K562 (cell line): ENCODE data around the gene SOBP. TPM values are rescaled to one million over a fixed set of nuclear protein-coding genes. Genes with fewer than 3 reads are reported as not detected.

Source experiments
- ATAC-seq: fragments of 200-7000 bp; cut with Tn5 transposase; 3 replicates; pipeline ENCODE4 v1.9.1; 2020; ENCODE audit warnings: moderate library complexity
- BruUV-seq: library from RNA; stranded (reverse); fragments of 400-500 nt; replicated peaks from 2 replicates; lab custom pipeline; 2021; lab: Mats Ljungman, UMichigan
- CTCF ChIA-PET: fragments of 300-600 bp; formaldehyde crosslinking; extraction: SDS; loops from one replicate; lab custom pipeline; 2021; ENCODE audit warnings: low intra/inter-chr PET ratio; lab: Yijun Ruan, JAX
- POLR2A ChIA-PET: fragments of 300-600, 350-650 bp; sonication (Branson Sonifier 250); formaldehyde crosslinking; extraction: SDS; loops from one replicate; lab custom pipeline; 2021; ENCODE audit warnings: antibody characterized with exemption, inconsistent platforms; lab: Yijun Ruan, JAX
- DNase-seq, 4 experiments: peaks; one replicate each; pipeline versions ENCODE4 v3.0.0 to v3.0.0-alpha.2; 2011 to 2018; ENCODE audit warnings: low spot score in 3 of 4, mixed read lengths in 3 of 4; ENCODE audit errors: extremely low read depth in 1 of 4
- FAIRE-seq: peaks from 2 replicates; lab custom pipeline; 2011; peaks lifted over from hg19 to GRCh38; lab: Jason Lieb, UNC
- H2AFZ ChIP-seq: 2 replicates; pipeline ENCODE4 v1.6.0; 2011; ENCODE audit warnings: low read depth, low read length, control low read depth, inconsistent platforms
- H3K27ac ChIP-seq: fragments of 200-600 bp; 3 replicates; pipeline ENCODE4 v1.8.0; 2011; ENCODE audit warnings: low read depth, mild to moderate bottlenecking, control low read depth, inconsistent platforms, low read length, moderate library complexity, mixed read lengths; ENCODE audit errors: extremely low read depth
- H3K27me3 ChIP-seq, 2 experiments: fragments of 300-600 bp in 1 of 2; 2 replicates in 1 of 2; 3 replicates in 1 of 2; pipeline versions ENCODE4 v1.6.0 to v1.8.0; 2011; ENCODE audit warnings: inconsistent platforms in 2 of 2, low read length in 2 of 2, mild to moderate bottlenecking in 1 of 2, mixed read lengths in 1 of 2, moderate library complexity in 1 of 2; ENCODE audit not compliant: control insufficient read depth in 2 of 2, insufficient read depth in 2 of 2
- H3K36me3 ChIP-seq: fragments of 300-600 bp; 3 replicates; pipeline ENCODE4 v1.8.0; 2011; ENCODE audit warnings: mild to moderate bottlenecking, low read length, inconsistent platforms; ENCODE audit not compliant: control insufficient read depth, insufficient read depth
- H3K4me1 ChIP-seq, 2 experiments: fragments of 200-600 bp in 1 of 2; replicated peaks in 1 of 2; 2 replicates in 1 of 2; 3 replicates in 1 of 2; pipeline versions ENCODE4 v1.5.1 to v1.8.0; 2011; ENCODE audit warnings: inconsistent platforms in 2 of 2, low read length in 2 of 2, mild to moderate bottlenecking in 1 of 2, mixed read lengths in 1 of 2, moderate library complexity in 1 of 2; ENCODE audit not compliant: control insufficient read depth in 2 of 2, insufficient read depth in 2 of 2
- H3K4me2 ChIP-seq: 2 replicates; pipeline ENCODE4 v1.6.1; 2011; ENCODE audit warnings: low read length, control low read depth, inconsistent platforms, mixed read lengths; ENCODE audit not compliant: insufficient read depth
- H3K4me3 ChIP-seq: fragments of 200-600 bp; sonication (generic), shearing (Covaris generic); 2 replicates; pipeline ENCODE4 v1.5.1; 2016; ENCODE audit warnings: control low read depth, inconsistent platforms
- H3K79me2 ChIP-seq: fragments of 200-600 bp; 3 replicates; pipeline ENCODE4 v1.8.0; 2011; ENCODE audit warnings: low read length, inconsistent platforms; ENCODE audit not compliant: control insufficient read depth, insufficient read depth
- H3K9ac ChIP-seq, 2 experiments: 2 replicates each; pipeline versions ENCODE4 v1.6.0 to v1.6.1; 2011; ENCODE audit warnings: low read depth in 2 of 2, low read length in 2 of 2, control low read depth in 1 of 2, inconsistent platforms in 1 of 2, mild to moderate bottlenecking in 1 of 2, mixed read lengths in 1 of 2; ENCODE audit not compliant: insufficient read depth in 1 of 2
- H3K9me1 ChIP-seq: one replicate; pipeline ENCODE4 v1.6.0; 2011; ENCODE audit warnings: inconsistent platforms, mild to moderate bottlenecking, low read length, moderate library complexity; ENCODE audit not compliant: control insufficient read depth, insufficient read depth
- H3K9me3 ChIP-seq: replicated peaks from 2 replicates; pipeline ENCODE4 v1.5.1; 2011; ENCODE audit warnings: low read depth, low read length, inconsistent platforms; ENCODE audit not compliant: control insufficient read depth, insufficient read depth
- H4K20me1 ChIP-seq: replicated peaks from 2 replicates; pipeline ENCODE4 v1.6.1; 2011; ENCODE audit warnings: low read length, inconsistent platforms, mixed read lengths; ENCODE audit not compliant: control insufficient read depth, insufficient read depth
- ASH1L ChIP-seq: fragments of 450-650 bp; IDR thresholded peaks from 2 replicates; pipeline ENCODE4 v1.6.1; 2018; ENCODE audit warnings: borderline replicate concordance, mild to moderate bottlenecking, low read depth; ENCODE audit not compliant: partially characterized antibody
- BRD4 ChIP-seq: fragments of 200-600 bp; sonication (generic); IDR thresholded peaks from 2 replicates; pipeline ENCODE4 v1.6.1; 2017; ENCODE audit warnings: inconsistent platforms
- CBFA2T2 ChIP-seq: fragments of 450-650 bp; conservative IDR thresholded peaks from 2 replicates; pipeline ENCODE4 v1.6.1; 2017; ENCODE audit warnings: mild to moderate bottlenecking
- POLR2AphosphoS2 ChIP-seq: IDR thresholded peaks from 2 replicates; pipeline ENCODE4 v1.6.1; 2012; ENCODE audit warnings: low read length, improper control_type of control experiment
- ZKSCAN3 ChIP-seq: fragments of 250-450 bp; sonication (Bioruptor Pico); IDR thresholded peaks from 2 replicates; pipeline ENCODE4 v1.4.0; 2020
- ZNF253 ChIP-seq: fragments of 250-450 bp; sonication (Bioruptor Pico); conservative IDR thresholded peaks from 2 replicates; pipeline ENCODE4 v1.6.1; 2021; ENCODE audit warnings: mild to moderate bottlenecking
- WGBS: fragments of 100-300 bp; shearing (Covaris generic); methylation state at CpG from one replicate; pipeline ENCODE4 v1.1.6; 2016; ENCODE audit warnings: low coverage, mixed read lengths; ENCODE audit not compliant: insufficient coverage; ENCODE audit errors: missing lambda C conversion rate; 5-methylcytosine and 5-hydroxymethylcytosine counted together
- in situ Hi-C: fragments of 300-500 bp; cut with MboI; formaldehyde crosslinking; loops from 4 replicates; pipeline ENCODE4 v1.15.0; 2018; ENCODE audit warnings: inconsistent platforms, mixed read lengths
- intact Hi-C: fragments of 100-400 bp; cut with micrococcal nuclease; formaldehyde crosslinking; loops from 2 replicates; pipeline ENCODE4 v1.14.2; 2022
- polyA plus RNA-seq, 8 experiments: library from polyadenylated mRNA; depleted of rRNA in 4 of 8; stranded (reverse) in 5 of 8; unstranded in 3 of 8; fragments of >200 nt; fragmentation: Nextera tagmentation in 2 of 8; fragmentation: Illumina TruSeq in 1 of 8; extraction: Ambion mirVana in 2 of 8; extraction: Trizol in 1 of 8; gene quantifications; 2 replicates each; pipeline versions ENCODE4 v1.2.1 to v1.2.3, GENCODE V29; 2011 to 2014; ENCODE audit warnings: inconsistent platforms in 1 of 8, missing spikeins in 1 of 8
- total RNA-seq, 7 experiments: library from RNA; depleted of rRNA in 6 of 7; stranded (reverse); fragments of >200 nt in 6 of 7; fragmentation: Illumina TruSeq in 2 of 7; extraction: Trizol in 2 of 7; gene quantifications; 2 replicates each; pipeline versions ENCODE4 v1.2.1 to v1.2.3, GENCODE V29; 2011 to 2021; ENCODE audit warnings: low replicate concordance in 1 of 7
- TF ChIP-seq, protein P1 (sequence below): sonication (generic); formaldehyde crosslinking; IDR thresholded peaks from 2 replicates; pipeline ENCODE4 v1.9.0; 2022; ENCODE audit warnings: mild to moderate bottlenecking, missing genetic modification reagents
- TF ChIP-seq, protein P2 (sequence below): fragments of 450-650 bp; formaldehyde crosslinking; IDR thresholded peaks from 2 replicates; pipeline ENCODE4 v1.4.0; 2020; ENCODE audit warnings: mild to moderate bottlenecking, mixed read lengths

The SOBP gene
- total and polyA plus RNA-seq, 9 of the 15 experiments (the other 6 are each of a cell fraction or from before 2014, with no cell fraction given), result 0.16 TPM; not detected in 8

DNA sequence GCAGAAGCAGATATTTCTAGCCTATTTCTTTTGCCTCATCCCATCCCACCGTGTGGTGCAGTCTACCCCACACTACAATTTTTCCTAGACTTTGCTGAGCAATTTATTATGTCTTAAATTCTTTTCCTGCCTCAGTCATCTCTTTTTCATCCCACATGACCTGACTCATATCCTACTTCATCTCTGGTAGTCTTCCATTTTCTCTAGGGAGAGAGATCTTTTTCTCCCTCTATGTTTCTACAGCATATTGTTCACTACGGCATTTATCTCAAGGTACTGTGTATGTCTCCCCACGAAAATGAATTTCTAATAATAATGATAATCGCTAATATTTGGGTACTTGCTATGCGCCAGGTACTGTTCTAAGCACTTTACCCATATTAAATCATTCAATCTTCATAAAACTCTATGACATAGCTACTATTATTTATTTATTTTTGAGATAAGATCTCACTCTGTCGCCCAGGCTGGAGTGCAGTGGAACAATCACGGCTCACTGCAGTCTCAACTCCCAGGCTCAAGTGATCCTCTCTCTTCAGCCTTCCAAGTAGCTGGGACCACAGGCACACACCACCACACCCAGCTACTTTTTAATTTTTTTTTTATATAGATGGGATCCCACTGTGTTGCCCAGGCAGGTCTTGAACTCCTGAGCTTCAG lies 46.2 kb upstream of the SOBP start:
- Histone ChIP-seq H3K4me1 (no peaks in the 10 kb centered on the region), H3K36me3 (peaks cover 11% of the 10 kb centered on the region; the same call in 1 of the 3 replicates), H4K20me1 (no peaks in the 10 kb centered on the region), H3K9ac (no peak overlapping the region), H3K9me3 (peaks cover 7% of the 10 kb centered on the region), H2AFZ (no peak overlapping the region), H3K4me3 (no peak overlapping the region), H3K27ac (no peak overlapping the region), H3K9me1 (no peaks in the 10 kb centered on the region), H3K27me3 (no peaks in the 10 kb centered on the region), H3K4me2 (no peak overlapping the region), H3K79me2 (no peaks in the 10 kb centered on the region; the same call in 2 of the 3 replicates)
- ChIA-PET POLR2A (interaction anchor here (1.2 to 3.6 kb wide), 2 partner anchors 15 to 167 kb away, joined by 4 to 12 read pairs; partner anchors contain the start of gene PDSS2), CTCF (no interaction called here)
- no TSS peak for BruUV-seq
- FAIRE-seq (no peak), DNase-seq (no peak), ATAC-seq (no peak)
- TF ChIP-seq BRD4 (no peak), CBFA2T2 (no peak), POLR2AphosphoS2 (no peak), ZKSCAN3 (CRISPR knock-in tag) (no peak), ZNF253 (no peak), ASH1L (no peak)
- TF ChIP-seq, protein P1, sequence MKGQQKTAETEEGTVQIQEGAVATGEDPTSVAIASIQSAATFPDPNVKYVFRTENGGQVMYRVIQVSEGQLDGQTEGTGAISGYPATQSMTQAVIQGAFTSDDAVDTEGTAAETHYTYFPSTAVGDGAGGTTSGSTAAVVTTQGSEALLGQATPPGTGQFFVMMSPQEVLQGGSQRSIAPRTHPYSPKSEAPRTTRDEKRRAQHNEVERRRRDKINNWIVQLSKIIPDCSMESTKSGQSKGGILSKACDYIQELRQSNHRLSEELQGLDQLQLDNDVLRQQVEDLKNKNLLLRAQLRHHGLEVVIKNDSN (CRISPR knock-in tag), result no peak
- TF ChIP-seq, protein P2, sequence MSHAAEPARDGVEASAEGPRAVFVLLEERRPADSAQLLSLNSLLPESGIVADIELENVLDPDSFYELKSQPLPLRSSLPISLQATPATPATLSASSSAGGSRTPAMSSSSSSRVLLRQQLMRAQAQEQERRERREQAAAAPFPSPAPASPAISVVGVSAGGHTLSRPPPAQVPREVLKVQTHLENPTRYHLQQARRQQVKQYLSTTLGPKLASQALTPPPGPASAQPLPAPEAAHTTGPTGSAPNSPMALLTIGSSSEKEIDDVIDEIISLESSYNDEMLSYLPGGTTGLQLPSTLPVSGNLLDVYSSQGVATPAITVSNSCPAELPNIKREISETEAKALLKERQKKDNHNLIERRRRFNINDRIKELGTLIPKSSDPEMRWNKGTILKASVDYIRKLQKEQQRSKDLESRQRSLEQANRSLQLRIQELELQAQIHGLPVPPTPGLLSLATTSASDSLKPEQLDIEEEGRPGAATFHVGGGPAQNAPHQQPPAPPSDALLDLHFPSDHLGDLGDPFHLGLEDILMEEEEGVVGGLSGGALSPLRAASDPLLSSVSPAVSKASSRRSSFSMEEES (CRISPR knock-in tag), result no peak
- WGBS, result 61% methylated on average over 7 of the region's 7 CpGs
- intact Hi-C loops, result no loop called here
- in situ Hi-C loops, result no loop called here
